MM.1S (cell line): ENCODE measurements around the gene KRTAP6-2.

Source experiments
- DNase-seq: peaks from one replicate; pipeline ENCODE4 v3.0.0-alpha.2; 2015
- H2AFZ ChIP-seq: fragments of 300-600 bp; sonication (generic); 2 replicates; pipeline ENCODE4 v1.6.0; 2016; ENCODE audit warnings: antibody characterized with exemption, low read length
- H3F3A ChIP-seq: fragments of 300-600 bp; sonication (generic); 2 replicates; pipeline ENCODE4 v1.6.1; 2016; ENCODE audit warnings: mild to moderate bottlenecking, antibody characterized with exemption, low read length, moderate library complexity, mixed read lengths; ENCODE audit not compliant: insufficient read depth
- H3K27ac ChIP-seq: fragments of 300-600 bp; sonication (generic); 2 replicates; pipeline ENCODE4 v1.5.1; 2016; ENCODE audit warnings: mild to moderate bottlenecking, low read length
- H3K27me3 ChIP-seq: fragments of 300-600 bp; sonication (generic); replicated peaks from 2 replicates; pipeline ENCODE4 v1.6.0; 2016; ENCODE audit warnings: low read length; ENCODE audit not compliant: insufficient read depth
- H3K36me3 ChIP-seq: fragments of 300-600 bp; sonication (generic); replicated peaks from 2 replicates; pipeline ENCODE4 v1.6.1; 2016; ENCODE audit warnings: mild to moderate bottlenecking, low read length, mixed read lengths; ENCODE audit not compliant: insufficient read depth
- H3K4me1 ChIP-seq: fragments of 300-600 bp; sonication (generic); 2 replicates; pipeline ENCODE4 v1.6.1; 2016; ENCODE audit warnings: low read length, mixed read lengths
- H3K4me2 ChIP-seq: fragments of 300-600 bp; sonication (generic); 2 replicates; pipeline ENCODE4 v1.6.0; 2016; ENCODE audit warnings: low read depth, low read length
- H3K4me3 ChIP-seq: fragments of 300-600 bp; sonication (generic); 2 replicates; pipeline ENCODE4 v1.5.1; 2016; ENCODE audit warnings: low read length, mixed read lengths
- H3K79me2 ChIP-seq: fragments of 300-600 bp; sonication (generic); 2 replicates; pipeline ENCODE4 v1.6.1; 2016; ENCODE audit warnings: mixed run types, low read length, mixed read lengths
- H3K9ac ChIP-seq: fragments of 300-600 bp; sonication (generic); 2 replicates; pipeline ENCODE4 v1.6.1; 2016; ENCODE audit warnings: low read length, mixed read lengths
- H3K9me2 ChIP-seq: fragments of 300-600 bp; sonication (generic); replicated peaks from 2 replicates; pipeline ENCODE4 v1.6.1; 2016; ENCODE audit warnings: mild to moderate bottlenecking, low read length, mixed read lengths; ENCODE audit not compliant: insufficient read depth
- H3K9me3 ChIP-seq: fragments of 300-600 bp; sonication (generic); replicated peaks from 2 replicates; pipeline ENCODE4 v1.6.1; 2016; ENCODE audit warnings: mild to moderate bottlenecking, low read length, mixed read lengths; ENCODE audit not compliant: insufficient read depth
- H4K20me1 ChIP-seq: fragments of 300-600 bp; sonication (generic); 2 replicates; pipeline ENCODE4 v1.6.1; 2016; ENCODE audit warnings: mild to moderate bottlenecking, low read length, moderate library complexity, mixed read lengths; ENCODE audit not compliant: insufficient read depth
- EZH2 ChIP-seq: fragments of 300-600 bp; sonication (generic); optimal IDR thresholded peaks from 2 replicates; pipeline ENCODE3; 2017; ENCODE audit warnings: low read depth, mild to moderate bottlenecking, antibody characterized with exemption, low read length, mixed read lengths
- EZH2phosphoT487 ChIP-seq: fragments of 300-600 bp; sonication (generic); IDR thresholded peaks from 2 replicates; pipeline ENCODE4 v1.6.1; 2018; ENCODE audit warnings: antibody characterized with exemption, low read length
- TF ChIP-seq, protein P1 (sequence below): fragments of 300-600 bp; sonication (generic); IDR thresholded peaks from 2 replicates; pipeline ENCODE4 v1.5.1; 2016; ENCODE audit warnings: antibody characterized with exemption, low read length, mixed read lengths

KRTAP6-2 gene, protein sequence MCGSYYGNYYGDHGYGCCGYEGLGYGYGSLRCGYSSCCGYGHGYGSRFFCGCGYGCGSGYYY

DNA sequence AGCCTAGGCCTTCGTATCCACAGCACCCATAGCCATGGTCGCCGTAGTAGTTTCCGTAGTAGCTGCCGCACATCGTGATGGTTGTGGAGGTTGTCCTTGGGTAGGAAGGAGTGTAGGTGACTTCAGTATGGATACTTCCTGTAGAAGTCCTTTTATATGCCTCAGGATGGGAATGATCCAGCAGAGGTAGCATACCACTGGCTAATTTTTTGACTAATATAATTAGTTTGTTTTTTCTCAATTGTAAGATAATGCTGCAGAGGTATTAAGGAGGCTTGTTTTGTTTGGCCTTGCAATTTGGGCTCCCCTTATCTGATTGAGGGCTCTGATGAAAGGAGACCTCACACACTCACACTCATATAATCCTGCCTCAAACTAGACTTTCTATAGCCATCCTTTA, at the start of gene KRTAP6-2:
Gene KRTAP6-2, minus strand, starts transcription at position 101 of the 400 bp plus-strand sequence. Its CDS starts 28 bp downstream, at position 73.
- Histone ChIP-seq H3K9me3 (no peaks in the 10 kb centered on the region), H3K4me3 (no peak within 1 kb of the TSS), H3K36me3 (no peaks in the 10 kb centered on the region), H3K9ac (no peak within 1 kb of the TSS), H4K20me1 (no peaks in the 10 kb centered on the region), H2AFZ (no peak within 1 kb of the TSS), H3K9me2 (no peaks in the 10 kb centered on the region), H3K27ac (no peak within 1 kb of the TSS), H3K79me2 (no peaks in the 10 kb centered on the region), H3K4me2 (no peak within 1 kb of the TSS), H3K27me3 (no peaks in the 10 kb centered on the region), H3K4me1 (no peaks in the 10 kb centered on the region), H3F3A (no peaks in the 10 kb centered on the region)
- DNase-seq = no peak
- TF ChIP-seq, protein P1, sequence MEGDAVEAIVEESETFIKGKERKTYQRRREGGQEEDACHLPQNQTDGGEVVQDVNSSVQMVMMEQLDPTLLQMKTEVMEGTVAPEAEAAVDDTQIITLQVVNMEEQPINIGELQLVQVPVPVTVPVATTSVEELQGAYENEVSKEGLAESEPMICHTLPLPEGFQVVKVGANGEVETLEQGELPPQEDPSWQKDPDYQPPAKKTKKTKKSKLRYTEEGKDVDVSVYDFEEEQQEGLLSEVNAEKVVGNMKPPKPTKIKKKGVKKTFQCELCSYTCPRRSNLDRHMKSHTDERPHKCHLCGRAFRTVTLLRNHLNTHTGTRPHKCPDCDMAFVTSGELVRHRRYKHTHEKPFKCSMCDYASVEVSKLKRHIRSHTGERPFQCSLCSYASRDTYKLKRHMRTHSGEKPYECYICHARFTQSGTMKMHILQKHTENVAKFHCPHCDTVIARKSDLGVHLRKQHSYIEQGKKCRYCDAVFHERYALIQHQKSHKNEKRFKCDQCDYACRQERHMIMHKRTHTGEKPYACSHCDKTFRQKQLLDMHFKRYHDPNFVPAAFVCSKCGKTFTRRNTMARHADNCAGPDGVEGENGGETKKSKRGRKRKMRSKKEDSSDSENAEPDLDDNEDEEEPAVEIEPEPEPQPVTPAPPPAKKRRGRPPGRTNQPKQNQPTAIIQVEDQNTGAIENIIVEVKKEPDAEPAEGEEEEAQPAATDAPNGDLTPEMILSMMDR = no peak
- TF ChIP-seq EZH2 = no peak
- TF ChIP-seq EZH2phosphoT487 = no peak

DNA sequence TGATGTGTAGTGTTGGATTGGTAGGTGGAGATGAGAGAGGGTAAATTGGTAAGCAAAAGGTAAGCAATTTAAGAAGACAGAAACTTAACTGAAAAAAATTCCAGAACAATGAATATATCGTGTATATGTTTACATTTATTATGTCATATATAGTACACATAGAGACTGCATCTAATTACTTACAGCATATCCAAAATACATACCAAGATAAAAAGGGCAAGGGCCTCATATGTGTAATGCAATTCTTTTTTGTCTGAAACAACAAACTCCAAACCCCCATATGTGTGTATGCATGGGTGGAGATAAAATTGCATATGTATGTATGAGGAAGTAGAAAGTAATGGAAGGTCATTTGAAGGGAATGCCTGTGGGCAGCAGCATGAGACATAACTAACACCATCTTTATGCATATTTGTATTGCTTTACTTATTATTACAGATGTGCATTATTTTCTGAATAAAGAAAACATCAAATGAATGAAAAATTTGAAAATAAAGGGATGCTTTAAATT, 48.3 kb upstream of the KRTAP6-2 start:
- Histone ChIP-seq H3K4me3 (no peak overlapping the region), H3K4me1 (no peaks in the 10 kb centered on the region), H3K79me2 (no peaks in the 10 kb centered on the region), H3K27ac (no peak overlapping the region), H4K20me1 (no peaks in the 10 kb centered on the region), H3K36me3 (no peaks in the 10 kb centered on the region), H3K27me3 (no peaks in the 10 kb centered on the region), H3F3A (no peaks in the 10 kb centered on the region), H3K4me2 (no peak overlapping the region), H3K9me2 (no peaks in the 10 kb centered on the region), H3K9me3 (no peaks in the 10 kb centered on the region), H2AFZ (no peak overlapping the region), H3K9ac (no peak overlapping the region)
- TF ChIP-seq, protein P1 = no peak
- TF ChIP-seq EZH2phosphoT487 = no peak
- no peak for TF ChIP-seq EZH2
- DNase-seq = no peak

DNA sequence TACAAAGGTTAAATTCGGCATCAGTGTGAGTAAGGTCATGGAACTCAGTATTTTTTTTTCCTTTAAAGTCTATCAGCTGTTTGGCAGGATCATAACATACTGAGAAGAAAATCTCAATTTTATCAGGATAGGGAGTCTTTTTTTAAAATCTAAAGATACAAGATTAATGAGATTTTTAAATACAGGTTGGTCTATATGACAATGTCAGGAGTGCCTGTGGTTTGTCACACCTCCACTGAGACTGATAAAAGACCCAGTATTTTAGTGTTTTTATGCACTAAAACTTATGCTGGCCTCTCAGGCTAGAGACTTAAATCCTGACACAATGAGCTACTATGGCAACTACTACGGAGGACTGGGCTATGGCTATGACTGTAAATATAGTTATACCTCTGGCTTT, 43.9 kb upstream of the KRTAP6-2 start, which contains the start of gene KRTAP20-3:
Gene KRTAP20-3, plus strand, starts transcription at position 301 of the 400 bp plus-strand sequence.
- Histone ChIP-seq H3K27ac (no peak within 1 kb of the TSS), H3K79me2 (no peaks in the 10 kb centered on the region)

More for the DNA sequence above, 43.9 kb upstream of the KRTAP6-2 start, which contains the start of gene KRTAP20-3:
- Histone ChIP-seq H3K4me1 (no peaks in the 10 kb centered on the region), H3F3A (no peaks in the 10 kb centered on the region), H3K9me2 (no peaks in the 10 kb centered on the region), H3K36me3 (no peaks in the 10 kb centered on the region), H4K20me1 (no peaks in the 10 kb centered on the region), H3K4me2 (no peak within 1 kb of the TSS), H3K9ac (no peak within 1 kb of the TSS), H3K9me3 (no peaks in the 10 kb centered on the region), H3K4me3 (no peak within 1 kb of the TSS), H3K27me3 (no peaks in the 10 kb centered on the region), H2AFZ (no peak within 1 kb of the TSS)
- TF ChIP-seq EZH2 (no peak), EZH2phosphoT487 (no peak)
- TF ChIP-seq, protein P1 = no peak
- no peak for DNase-seq
